PC-3 (cell line): ENCODE results near the gene HDAC4. TPM values are rescaled to one million over a fixed set of nuclear protein-coding genes. Genes with fewer than 3 reads are reported as not detected.

ENCODE experiments used
- ATAC-seq: fragments of 200-7000 bp; cut with Tn5 transposase; 2 replicates; pipeline ENCODE4 v1.9.1; 2020; ENCODE audit warnings: mild to moderate bottlenecking, moderate library complexity
- BruUV-seq: library from RNA; stranded (reverse); fragments of 400-500 nt; replicated peaks from 2 replicates; lab custom pipeline; 2021; lab: Mats Ljungman, UMichigan
- CTCF ChIA-PET: fragments of 300-600 bp; sonication (Branson Sonifier 250); formaldehyde crosslinking; loops from one replicate; lab custom pipeline; 2022; ENCODE audit warnings: antibody characterized with exemption; lab: Charles Lee
- POLR2A ChIA-PET: fragments of 300-600 bp; sonication (Branson Sonifier 250); formaldehyde crosslinking; loops from one replicate; lab custom pipeline; 2022; ENCODE audit warnings: antibody characterized with exemption; ENCODE audit not compliant: unreplicated experiment; lab: Charles Lee
- DNase-seq: peaks from one replicate; pipeline ENCODE4 v3.0.0-alpha.2; 2015
- H2AFZ ChIP-seq: fragments of 300-600 bp; sonication (generic); 2 replicates; pipeline ENCODE4 v1.6.0; 2016; ENCODE audit warnings: antibody characterized with exemption, low read length
- H3F3A ChIP-seq: fragments of 300-600 bp; sonication (generic); one replicate; pipeline ENCODE4 v1.6.0; 2017; ENCODE audit warnings: antibody characterized with exemption, low read length, control low read depth, mild to moderate bottlenecking; ENCODE audit not compliant: unreplicated experiment
- H3K27ac ChIP-seq: fragments of 300-600 bp; sonication (generic); 2 replicates; pipeline ENCODE4 v1.5.1; 2016; ENCODE audit warnings: mild to moderate bottlenecking, low read length
- H3K27me3 ChIP-seq: fragments of 300-600 bp; sonication (generic); 2 replicates; pipeline ENCODE4 v1.6.1; 2016; ENCODE audit warnings: low read length, mixed read lengths
- H3K36me3 ChIP-seq: fragments of 300-600 bp; sonication (generic); 2 replicates; pipeline ENCODE4 v1.6.1; 2016; ENCODE audit warnings: low read depth, mixed run types, low read length, mixed read lengths
- H3K4me1 ChIP-seq: fragments of 300-600 bp; sonication (generic); 2 replicates; pipeline ENCODE4 v1.5.1; 2016; ENCODE audit warnings: low read length; ENCODE audit not compliant: insufficient read depth
- H3K4me2 ChIP-seq: fragments of 300-600 bp; sonication (generic); 2 replicates; pipeline ENCODE4 v1.6.0; 2016; ENCODE audit warnings: low read length
- H3K4me3 ChIP-seq: fragments of 300-600 bp; sonication (generic); 2 replicates; pipeline ENCODE4 v1.5.1; 2016; ENCODE audit warnings: mild to moderate bottlenecking, low read length, mixed read lengths
- H3K79me2 ChIP-seq: fragments of 300-600 bp; sonication (generic); 2 replicates; pipeline ENCODE4 v1.6.1; 2017; ENCODE audit warnings: low read length, mixed read lengths
- H3K9ac ChIP-seq: fragments of 300-600 bp; sonication (generic); 2 replicates; pipeline ENCODE4 v1.6.0; 2016; ENCODE audit warnings: mild to moderate bottlenecking, low read length
- H3K9me2 ChIP-seq: fragments of 300-600 bp; sonication (generic); replicated peaks from 2 replicates; pipeline ENCODE4 v1.6.1; 2016; ENCODE audit warnings: mixed run types, low read length, mixed read lengths
- H3K9me3 ChIP-seq: fragments of 300-600 bp; sonication (generic); 2 replicates; pipeline ENCODE4 v1.6.1; 2016; ENCODE audit warnings: low read length, mixed read lengths
- H4K20me1 ChIP-seq: fragments of 300-600 bp; sonication (generic); 2 replicates; pipeline ENCODE4 v1.6.1; 2016; ENCODE audit warnings: low read length, mixed read lengths
- CTCF ChIP-seq: fragments of 300-600 bp; sonication (generic); conservative IDR thresholded peaks from 2 replicates; pipeline ENCODE4 v1.5.1; 2017; ENCODE audit warnings: antibody characterized with exemption, low read depth, mild to moderate bottlenecking, low read length
- EZH2 ChIP-seq: fragments of 300-600 bp; sonication (generic); IDR thresholded peaks from one replicate; pipeline ENCODE4 v1.6.1; 2017; ENCODE audit warnings: antibody characterized with exemption, mild to moderate bottlenecking, low read length; ENCODE audit not compliant: unreplicated experiment
- EZH2phosphoT487 ChIP-seq: fragments of 300-600 bp; sonication (generic); IDR thresholded peaks from 2 replicates; pipeline ENCODE4 v1.6.1; 2018; ENCODE audit warnings: mild to moderate bottlenecking, antibody characterized with exemption, low read length, borderline replicate concordance
- intact Hi-C: fragments of 100-400 bp; cut with micrococcal nuclease; formaldehyde crosslinking; loops from 2 replicates; pipeline ENCODE4 v1.9.0; 2023
- total RNA-seq: library from RNA; depleted of rRNA; stranded (reverse); fragments of >200 nt; gene quantifications from 2 replicates; pipeline ENCODE4 v1.2.3, GENCODE V29; 2014

HDAC4 gene
- total RNA-seq, 1 experiment from 2014 or later, result 8.5 TPM

- TF ChIP-seq CTCF (no peak), EZH2phosphoT487 (no peak), EZH2 (no peak)
- H2AFZ ChIP-seq, result no peak overlapping the region
- CTCF ChIA-PET, result no interaction called here
These were observed 287.2 kb downstream of the HDAC4 start for GRCh38 chr2:239113615-239114014.

GRCh38 chr2:239113171-239113570 is 287.6 kb downstream of the HDAC4 start:
- no peak overlapping the region for H3K4me2 ChIP-seq
- H3K9me3 ChIP-seq, result no peaks in the 10 kb centered on the region
- DNase-seq (no peak), ATAC-seq (no peak)
- H3K9me2 ChIP-seq, result no peaks in the 10 kb centered on the region
- BruUV-seq, result no TSS peak
- TF ChIP-seq EZH2phosphoT487, result no peak
- TF ChIP-seq CTCF, result no peak
- TF ChIP-seq EZH2, result no peak
- ChIA-PET POLR2A (no interaction called here), CTCF (no interaction called here)
- H3K4me3 ChIP-seq, result no peak overlapping the region
- H3K79me2 ChIP-seq, result no peaks in the 10 kb centered on the region
- intact Hi-C loops, result no loop called here
- no peak overlapping the region for H3K9ac ChIP-seq
- H3F3A ChIP-seq, result no peaks in the 10 kb centered on the region
- no peak overlapping the region for H2AFZ ChIP-seq
- no peaks in the 10 kb centered on the region for H3K36me3 ChIP-seq
- H3K4me1 ChIP-seq, result peaks cover 14% of the 10 kb centered on the region
- H4K20me1 ChIP-seq, result no peaks in the 10 kb centered on the region
- no peak overlapping the region for H3K27ac ChIP-seq
- H3K27me3 ChIP-seq, result no peaks in the 10 kb centered on the region

More at GRCh38 chr2:239113615-239114014, 287.2 kb downstream of the HDAC4 start:
- no TSS peak for BruUV-seq
- no peaks in the 10 kb centered on the region for H3K9me3 ChIP-seq
- no peaks in the 10 kb centered on the region for H3F3A ChIP-seq
- intact Hi-C loops, result no loop called here
- no peak overlapping the region for H3K4me3 ChIP-seq
- H3K27me3 ChIP-seq, result no peaks in the 10 kb centered on the region
- H3K4me2 ChIP-seq, result no peak overlapping the region
- DNase-seq (no peak), ATAC-seq (no peak)
- H3K36me3 ChIP-seq, result no peaks in the 10 kb centered on the region
- H3K9ac ChIP-seq, result no peak overlapping the region
- H4K20me1 ChIP-seq, result no peaks in the 10 kb centered on the region
- no peaks in the 10 kb centered on the region for H3K9me2 ChIP-seq
- no peak overlapping the region for H3K27ac ChIP-seq
- H3K4me1 ChIP-seq, result peaks cover 14% of the 10 kb centered on the region
- POLR2A ChIA-PET, result no interaction called here
- H3K79me2 ChIP-seq, result no peaks in the 10 kb centered on the region

- H3K4me2 ChIP-seq, result no peak overlapping the region
- intact Hi-C loops, result no loop called here
- H3K4me1 ChIP-seq, result peaks cover 12% of the 10 kb centered on the region
- BruUV-seq, result no TSS peak
- H3K27me3 ChIP-seq, result no peaks in the 10 kb centered on the region
- no peak overlapping the region for H3K9ac ChIP-seq
- DNase-seq (no peak), ATAC-seq (no peak)
- H3K79me2 ChIP-seq, result no peaks in the 10 kb centered on the region
- H3F3A ChIP-seq, result no peaks in the 10 kb centered on the region
- ChIA-PET POLR2A (no interaction called here), CTCF (no interaction called here)
- no peaks in the 10 kb centered on the region for H3K9me3 ChIP-seq
- TF ChIP-seq CTCF (no peak), EZH2 (no peak), EZH2phosphoT487 (no peak)
- H3K9me2 ChIP-seq, result no peaks in the 10 kb centered on the region
- H2AFZ ChIP-seq, result no peak overlapping the region
- no peak overlapping the region for H3K4me3 ChIP-seq
- H3K36me3 ChIP-seq, result no peaks in the 10 kb centered on the region
- H4K20me1 ChIP-seq, result no peaks in the 10 kb centered on the region
- no peak overlapping the region for H3K27ac ChIP-seq
These were observed 288.6 kb downstream of the HDAC4 start for GRCh38 chr2:239112127-239112774.
